ENCODE data around the gene HOOK2.

The HOOK2 gene

DNA sequence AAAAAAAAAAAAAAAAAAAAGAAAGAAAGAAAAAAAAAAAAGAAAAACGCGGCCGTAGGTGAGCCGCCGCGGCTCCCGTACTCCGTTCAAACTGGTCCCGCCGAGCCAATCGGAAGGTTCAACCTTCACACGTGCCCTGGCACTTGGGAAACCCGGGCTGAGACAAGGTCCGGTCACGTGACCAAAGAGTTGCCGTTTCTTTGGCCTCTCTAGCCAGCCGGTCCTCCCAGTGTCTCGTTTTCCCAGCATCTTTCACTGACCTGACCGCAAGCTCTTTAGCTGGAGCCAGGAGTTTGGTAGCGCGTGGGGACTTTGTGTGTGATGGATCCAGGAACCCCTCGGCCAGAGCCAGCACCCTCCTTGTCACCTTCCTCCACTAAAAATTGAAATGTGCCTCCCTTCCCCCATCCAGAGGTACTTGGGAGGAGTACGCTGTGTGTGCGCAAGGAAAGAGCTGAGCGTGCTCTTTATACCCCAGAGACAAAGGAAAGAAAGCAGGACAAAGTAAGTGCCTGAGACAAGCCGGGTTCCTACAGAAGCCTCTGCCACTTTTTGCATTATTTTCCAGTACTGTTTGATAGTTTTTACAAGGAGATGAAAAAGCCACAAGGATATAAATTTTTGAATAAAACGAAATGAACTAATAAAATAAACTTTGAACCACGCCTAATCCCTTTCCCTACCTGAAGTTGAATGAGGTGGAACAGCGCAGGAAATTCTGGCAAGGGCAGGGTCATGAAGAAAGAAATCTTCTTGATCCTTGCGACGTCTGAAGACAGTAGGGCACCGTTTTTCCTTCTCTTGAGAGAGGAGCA is 52.6 kb downstream of the HOOK2 start (continued):
- TF ChIP-seq ZNF660 (tag by site-specific recombination; IDR thresholded peaks at IDR 0.05) = 0 out of 2 replicates have a peak, but pooled peaks have one; percentile 17
- TF ChIP-seq, protein P1, sequence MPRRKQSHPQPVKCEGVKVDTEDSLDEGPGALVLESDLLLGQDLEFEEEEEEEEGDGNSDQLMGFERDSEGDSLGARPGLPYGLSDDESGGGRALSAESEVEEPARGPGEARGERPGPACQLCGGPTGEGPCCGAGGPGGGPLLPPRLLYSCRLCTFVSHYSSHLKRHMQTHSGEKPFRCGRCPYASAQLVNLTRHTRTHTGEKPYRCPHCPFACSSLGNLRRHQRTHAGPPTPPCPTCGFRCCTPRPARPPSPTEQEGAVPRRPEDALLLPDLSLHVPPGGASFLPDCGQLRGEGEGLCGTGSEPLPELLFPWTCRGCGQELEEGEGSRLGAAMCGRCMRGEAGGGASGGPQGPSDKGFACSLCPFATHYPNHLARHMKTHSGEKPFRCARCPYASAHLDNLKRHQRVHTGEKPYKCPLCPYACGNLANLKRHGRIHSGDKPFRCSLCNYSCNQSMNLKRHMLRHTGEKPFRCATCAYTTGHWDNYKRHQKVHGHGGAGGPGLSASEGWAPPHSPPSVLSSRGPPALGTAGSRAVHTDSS (tag by site-specific recombination; IDR thresholded peaks at IDR 0.05) = no peak
- TF ChIP-seq, protein P2, sequence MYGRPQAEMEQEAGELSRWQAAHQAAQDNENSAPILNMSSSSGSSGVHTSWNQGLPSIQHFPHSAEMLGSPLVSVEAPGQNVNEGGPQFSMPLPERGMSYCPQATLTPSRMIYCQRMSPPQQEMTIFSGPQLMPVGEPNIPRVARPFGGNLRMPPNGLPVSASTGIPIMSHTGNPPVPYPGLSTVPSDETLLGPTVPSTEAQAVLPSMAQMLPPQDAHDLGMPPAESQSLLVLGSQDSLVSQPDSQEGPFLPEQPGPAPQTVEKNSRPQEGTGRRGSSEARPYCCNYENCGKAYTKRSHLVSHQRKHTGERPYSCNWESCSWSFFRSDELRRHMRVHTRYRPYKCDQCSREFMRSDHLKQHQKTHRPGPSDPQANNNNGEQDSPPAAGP (tag by site-specific recombination; IDR thresholded peaks at IDR 0.05) = peak; percentile 87
- peak; percentile 15; the same call in 1 of the 2 replicates for TF ChIP-seq KLF1 (tag by site-specific recombination; IDR thresholded peaks at IDR 0.05)
- TF ChIP-seq ZIC2 (tag by site-specific recombination; IDR thresholded peaks at IDR 0.05) = peak; percentile 21; the same call in 1 of the 2 replicates
- TF ChIP-seq YY2 (tag by site-specific recombination; IDR thresholded peaks at IDR 0.05) = 0 out of 2 replicates have a peak, but pooled peaks have one; percentile 17
- peak; percentile 71; the same call in 1 of the 2 replicates for TF ChIP-seq ZNF610 (tag by site-specific recombination; IDR thresholded peaks at IDR 0.05; ENCODE audit: borderline replicate concordance)
- peak; percentile 58 for TF ChIP-seq SP3 (tag by site-specific recombination; IDR thresholded peaks at IDR 0.05)
- TF ChIP-seq GLIS1 (tag by site-specific recombination; IDR thresholded peaks at IDR 0.05) = peak; percentile 17
- TF ChIP-seq, protein P3, sequence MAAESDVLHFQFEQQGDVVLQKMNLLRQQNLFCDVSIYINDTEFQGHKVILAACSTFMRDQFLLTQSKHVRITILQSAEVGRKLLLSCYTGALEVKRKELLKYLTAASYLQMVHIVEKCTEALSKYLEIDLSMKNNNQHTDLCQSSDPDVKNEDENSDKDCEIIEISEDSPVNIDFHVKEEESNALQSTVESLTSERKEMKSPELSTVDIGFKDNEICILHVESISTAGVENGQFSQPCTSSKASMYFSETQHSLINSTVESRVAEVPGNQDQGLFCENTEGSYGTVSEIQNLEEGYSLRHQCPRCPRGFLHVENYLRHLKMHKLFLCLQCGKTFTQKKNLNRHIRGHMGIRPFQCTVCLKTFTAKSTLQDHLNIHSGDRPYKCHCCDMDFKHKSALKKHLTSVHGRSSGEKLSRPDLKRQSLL (tag by site-specific recombination; IDR thresholded peaks at IDR 0.05) = peak; percentile 43; the same call in 1 of the 2 replicates
- peak; percentile 77 for TF ChIP-seq ZBTB21 (tag by site-specific recombination; IDR thresholded peaks at IDR 0.05)
- no peak for TF ChIP-seq ZNF560 (tag by site-specific recombination; IDR thresholded peaks at IDR 0.05; ENCODE audit: borderline replicate concordance)
- TF ChIP-seq ZNF133 (tag by site-specific recombination; IDR thresholded peaks at IDR 0.05) = no peak
- peak; percentile 34; the same call in 1 of the 2 replicates for TF ChIP-seq BCL11B (tag by site-specific recombination; IDR thresholded peaks at IDR 0.05; ENCODE audit: low read depth)
- TF ChIP-seq, protein P4, sequence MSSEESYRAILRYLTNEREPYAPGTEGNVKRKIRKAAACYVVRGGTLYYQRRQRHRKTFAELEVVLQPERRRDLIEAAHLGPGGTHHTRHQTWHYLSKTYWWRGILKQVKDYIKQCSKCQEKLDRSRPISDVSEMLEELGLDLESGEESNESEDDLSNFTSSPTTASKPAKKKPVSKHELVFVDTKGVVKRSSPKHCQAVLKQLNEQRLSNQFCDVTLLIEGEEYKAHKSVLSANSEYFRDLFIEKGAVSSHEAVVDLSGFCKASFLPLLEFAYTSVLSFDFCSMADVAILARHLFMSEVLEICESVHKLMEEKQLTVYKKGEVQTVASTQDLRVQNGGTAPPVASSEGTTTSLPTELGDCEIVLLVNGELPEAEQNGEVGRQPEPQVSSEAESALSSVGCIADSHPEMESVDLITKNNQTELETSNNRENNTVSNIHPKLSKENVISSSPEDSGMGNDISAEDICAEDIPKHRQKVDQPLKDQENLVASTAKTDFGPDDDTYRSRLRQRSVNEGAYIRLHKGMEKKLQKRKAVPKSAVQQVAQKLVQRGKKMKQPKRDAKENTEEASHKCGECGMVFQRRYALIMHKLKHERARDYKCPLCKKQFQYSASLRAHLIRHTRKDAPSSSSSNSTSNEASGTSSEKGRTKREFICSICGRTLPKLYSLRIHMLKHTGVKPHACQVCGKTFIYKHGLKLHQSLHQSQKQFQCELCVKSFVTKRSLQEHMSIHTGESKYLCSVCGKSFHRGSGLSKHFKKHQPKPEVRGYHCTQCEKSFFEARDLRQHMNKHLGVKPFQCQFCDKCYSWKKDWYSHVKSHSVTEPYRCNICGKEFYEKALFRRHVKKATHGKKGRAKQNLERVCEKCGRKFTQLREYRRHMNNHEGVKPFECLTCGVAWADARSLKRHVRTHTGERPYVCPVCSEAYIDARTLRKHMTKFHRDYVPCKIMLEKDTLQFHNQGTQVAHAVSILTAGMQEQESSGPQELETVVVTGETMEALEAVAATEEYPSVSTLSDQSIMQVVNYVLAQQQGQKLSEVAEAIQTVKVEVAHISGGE (tag by site-specific recombination; conservative IDR thresholded peaks at IDR 0.05; ENCODE audit: low read depth) = peak; percentile 83
- TF ChIP-seq, protein P5, sequence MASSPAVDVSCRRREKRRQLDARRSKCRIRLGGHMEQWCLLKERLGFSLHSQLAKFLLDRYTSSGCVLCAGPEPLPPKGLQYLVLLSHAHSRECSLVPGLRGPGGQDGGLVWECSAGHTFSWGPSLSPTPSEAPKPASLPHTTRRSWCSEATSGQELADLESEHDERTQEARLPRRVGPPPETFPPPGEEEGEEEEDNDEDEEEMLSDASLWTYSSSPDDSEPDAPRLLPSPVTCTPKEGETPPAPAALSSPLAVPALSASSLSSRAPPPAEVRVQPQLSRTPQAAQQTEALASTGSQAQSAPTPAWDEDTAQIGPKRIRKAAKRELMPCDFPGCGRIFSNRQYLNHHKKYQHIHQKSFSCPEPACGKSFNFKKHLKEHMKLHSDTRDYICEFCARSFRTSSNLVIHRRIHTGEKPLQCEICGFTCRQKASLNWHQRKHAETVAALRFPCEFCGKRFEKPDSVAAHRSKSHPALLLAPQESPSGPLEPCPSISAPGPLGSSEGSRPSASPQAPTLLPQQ (tag by site-specific recombination; IDR thresholded peaks at IDR 0.05) = peak; percentile 77
- TF ChIP-seq ZNF555 (tag by site-specific recombination; conservative IDR thresholded peaks at IDR 0.05) = no peak
- TF ChIP-seq ZNF146 (tag by site-specific recombination; IDR thresholded peaks at IDR 0.05) = peak; percentile 6; the same call in 1 of the 2 replicates
- TF ChIP-seq ZNF2 (tag by site-specific recombination; IDR thresholded peaks at IDR 0.05) = peak; percentile 61; the same call in 1 of the 2 replicates
- no peak for TF ChIP-seq ZNF433 (tag by site-specific recombination; IDR thresholded peaks at IDR 0.05; ENCODE audit: low read depth)
- no peak for TF ChIP-seq ZNF114 (tag by site-specific recombination; IDR thresholded peaks at IDR 0.05)
- no peak for TF ChIP-seq WT1 (tag by site-specific recombination; IDR thresholded peaks at IDR 0.05)
- TF ChIP-seq ZBTB17 (tag by site-specific recombination; IDR thresholded peaks at IDR 0.05) = peak; percentile 56
- peak; percentile 84; the same call in 1 of the 2 replicates for TF ChIP-seq ZNF391 (tag by site-specific recombination; IDR thresholded peaks at IDR 0.05; ENCODE audit: borderline replicate concordance, low read depth)
- peak; percentile 97 for TF ChIP-seq ZXDB (tag by site-specific recombination; IDR thresholded peaks at IDR 0.05)
- no peak for TF ChIP-seq SALL2 (tag by site-specific recombination; IDR thresholded peaks at IDR 0.05; ENCODE audit: borderline replicate concordance)
- peak; percentile 87 for TF ChIP-seq KLF8 (tag by site-specific recombination; IDR thresholded peaks at IDR 0.05)
- TF ChIP-seq ZBTB8A (tag by site-specific recombination; IDR thresholded peaks at IDR 0.05) = peak; percentile 72
- peak; percentile 66 for TF ChIP-seq ZNF366 (tag by site-specific recombination; conservative IDR thresholded peaks at IDR 0.05)
- TF ChIP-seq, protein P6, sequence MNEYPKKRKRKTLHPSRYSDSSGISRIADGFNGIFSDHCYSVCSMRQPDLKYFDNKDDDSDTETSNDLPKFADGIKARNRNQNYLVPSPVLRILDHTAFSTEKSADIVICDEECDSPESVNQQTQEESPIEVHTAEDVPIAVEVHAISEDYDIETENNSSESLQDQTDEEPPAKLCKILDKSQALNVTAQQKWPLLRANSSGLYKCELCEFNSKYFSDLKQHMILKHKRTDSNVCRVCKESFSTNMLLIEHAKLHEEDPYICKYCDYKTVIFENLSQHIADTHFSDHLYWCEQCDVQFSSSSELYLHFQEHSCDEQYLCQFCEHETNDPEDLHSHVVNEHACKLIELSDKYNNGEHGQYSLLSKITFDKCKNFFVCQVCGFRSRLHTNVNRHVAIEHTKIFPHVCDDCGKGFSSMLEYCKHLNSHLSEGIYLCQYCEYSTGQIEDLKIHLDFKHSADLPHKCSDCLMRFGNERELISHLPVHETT (tag by site-specific recombination; IDR thresholded peaks at IDR 0.05) = peak; percentile 94

Measured in HEK293 (cell line).